Activated CD4-positive, CD25-positive, alpha-beta regulatory T cell treated with anti-CD3 and anti-CD28 coated beads, Interleukin-2, amount 50 U/mL, for 72 hours (primary cell): ENCODE results near the gene ARFGEF2.
"Not testable (repeated sequence)": the region's sequence is repeated elsewhere in the genome, so short reads cannot be mapped to it uniquely, and the experiment has no call there.

Source experiments
- DNase-seq: peaks from one replicate; pipeline ENCODE4 v3.0.0; 2021

The ARFGEF2 gene

DNA sequence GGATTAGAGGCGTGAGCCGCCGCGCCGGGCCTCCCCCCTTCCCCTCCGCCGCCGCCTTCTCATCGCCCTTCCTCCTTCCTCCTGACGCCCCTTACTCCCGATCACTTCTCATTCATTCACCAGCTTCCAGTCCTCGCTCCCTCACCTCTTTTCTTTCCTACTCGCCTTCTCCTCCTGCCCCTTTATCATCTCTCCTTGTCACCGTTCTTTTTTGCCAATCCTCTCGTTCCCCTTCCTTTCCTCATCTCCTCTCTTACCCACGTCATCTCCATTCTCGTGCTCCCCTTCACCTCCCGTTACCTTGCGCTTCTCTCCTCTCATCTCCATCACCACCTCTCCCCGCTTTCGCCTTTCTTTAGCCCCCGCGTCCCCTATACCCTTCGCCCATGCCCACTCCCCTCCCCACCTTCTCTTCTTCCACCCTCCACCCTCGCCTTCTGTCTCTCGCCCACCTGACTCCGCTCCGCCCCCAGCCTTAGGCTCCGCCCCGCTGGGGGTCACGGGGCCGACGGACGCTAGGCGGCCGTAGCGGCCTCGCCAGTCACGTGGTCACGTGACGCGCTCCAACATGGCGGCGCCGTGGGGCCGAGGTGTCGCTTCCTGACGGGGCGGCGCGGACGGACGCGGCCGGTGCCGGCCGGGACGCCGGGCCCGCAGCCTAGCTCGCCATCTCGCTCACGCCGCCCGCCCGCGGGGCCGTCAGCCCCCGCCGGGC lies at the start of gene ARFGEF2:
TSS of gene ARFGEF2 (plus strand) at position 544 of the 715 bp plus-strand sequence. CDS start 179 bp downstream, outside the sequence.
- DNase-seq = peak; percentile 97

- DNase-seq = no peak
Observed at GRCh38 chr20:48875233-48875913, 46.1 kb upstream of the ARFGEF2 start.

GRCh38 chr20:48875914-48876240 lies 45.6 kb upstream of the ARFGEF2 start:
- DNase-seq = no peak

GRCh38 chr20:48877304-48877703 lies 44.2 kb upstream of the ARFGEF2 start:
- no peak for DNase-seq

DNA sequence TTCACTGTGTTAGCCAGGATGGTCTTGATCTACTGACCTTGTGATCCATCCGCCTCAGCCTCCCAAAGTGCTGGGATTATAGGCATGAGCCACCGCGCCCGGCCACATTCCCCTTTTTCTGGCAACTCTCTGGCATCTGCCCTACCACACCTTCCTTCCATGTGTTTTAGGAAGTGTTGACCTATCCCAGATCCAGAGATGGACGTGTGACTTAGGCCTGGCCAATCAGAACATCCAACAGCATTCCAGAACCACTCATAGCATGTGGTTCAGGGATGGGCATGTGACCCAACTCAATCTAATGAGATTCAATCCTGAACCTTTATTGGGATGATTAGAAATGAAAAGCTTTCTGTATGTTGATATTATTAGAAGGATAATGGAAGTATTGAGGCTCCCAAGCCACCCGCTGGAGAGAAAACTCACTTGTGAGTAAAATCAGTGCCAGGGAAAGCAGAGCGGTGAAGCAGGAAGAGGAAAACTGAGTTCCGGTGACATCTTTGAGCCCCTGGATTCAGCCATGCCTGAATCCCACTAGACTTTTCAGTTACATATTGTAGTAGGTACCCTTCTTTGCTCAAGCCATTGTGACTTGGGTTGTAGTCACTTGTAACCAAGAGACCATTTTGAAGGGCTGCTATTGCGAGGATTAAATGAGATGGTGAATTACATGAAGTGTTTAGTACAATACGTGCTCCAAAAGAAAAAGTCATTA lies 42.8 kb upstream of the ARFGEF2 start:
- no peak for DNase-seq

- no peak for DNase-seq
Observed at GRCh38 chr20:48879612-48880245, 41.8 kb upstream of the ARFGEF2 start.

GRCh38 chr20:48880331-48880730 lies 41.2 kb upstream of the ARFGEF2 start:
- DNase-seq = no peak

GRCh38 chr20:48880981-48881657 lies 40.4 kb upstream of the ARFGEF2 start:
- no peak for DNase-seq

DNA sequence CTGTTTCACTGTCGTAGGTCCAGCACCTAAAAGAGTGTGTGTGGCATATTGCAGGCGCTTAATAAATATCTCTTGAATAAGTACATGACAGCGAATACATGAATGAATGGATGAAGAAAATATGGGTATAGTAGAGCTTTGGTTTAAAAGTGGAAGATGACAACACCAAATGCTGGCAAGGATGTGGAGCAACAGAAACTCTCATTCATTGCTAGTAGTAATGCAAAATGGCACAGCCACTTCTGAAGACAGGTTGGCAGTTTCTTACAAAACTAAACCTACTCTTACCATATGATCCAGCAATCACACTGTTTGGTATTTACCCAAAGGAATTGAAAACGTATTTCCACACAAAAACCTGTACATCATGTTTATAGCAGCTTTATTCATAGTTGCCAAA lies 36.3 kb upstream of the ARFGEF2 start:
- DNase-seq = no peak

DNA sequence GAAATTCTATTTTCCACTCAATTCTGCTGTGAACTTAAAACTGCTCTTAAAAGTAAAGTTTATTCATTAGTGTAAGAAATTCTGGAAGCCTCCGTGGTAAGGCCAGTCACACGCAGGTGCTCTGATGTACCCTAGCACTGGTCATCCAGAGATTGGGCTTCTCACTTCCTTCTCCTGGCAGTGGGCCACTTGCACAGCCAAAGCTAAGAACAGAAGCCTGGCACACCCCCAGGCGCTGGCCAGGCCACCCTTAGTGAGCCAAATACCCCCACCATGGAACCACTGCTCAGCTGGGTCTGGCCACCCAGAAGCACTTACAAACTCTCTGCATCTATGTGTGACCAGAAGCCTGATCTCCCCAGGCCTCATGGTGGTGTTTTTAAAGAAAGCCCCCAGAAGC lies 35.3 kb upstream of the ARFGEF2 start:
- DNase-seq = no peak

DNA sequence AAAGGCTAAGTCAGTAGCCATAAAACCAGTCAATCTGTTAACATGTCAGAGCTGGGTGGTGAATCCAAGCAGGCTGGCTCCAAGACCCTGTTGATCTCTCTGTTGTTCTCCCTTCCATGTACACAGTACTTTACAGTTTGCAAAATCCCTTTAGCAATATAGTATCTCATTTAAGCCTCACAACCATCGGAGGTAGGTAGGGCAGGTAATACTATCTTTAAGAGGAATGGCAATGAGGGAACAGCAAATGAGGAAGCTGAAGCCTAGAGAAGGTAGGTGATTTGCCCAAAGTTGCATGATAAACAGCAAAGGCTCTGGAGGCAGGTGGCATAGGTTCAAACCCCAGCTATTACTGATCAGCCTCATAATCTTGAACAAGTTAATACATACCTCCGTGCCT lies 34.7 kb upstream of the ARFGEF2 start:
- DNase-seq = no peak

- DNase-seq = not testable (repeated sequence)
Observed at GRCh38 chr20:48888517-48888916, 33.0 kb upstream of the ARFGEF2 start.

DNA sequence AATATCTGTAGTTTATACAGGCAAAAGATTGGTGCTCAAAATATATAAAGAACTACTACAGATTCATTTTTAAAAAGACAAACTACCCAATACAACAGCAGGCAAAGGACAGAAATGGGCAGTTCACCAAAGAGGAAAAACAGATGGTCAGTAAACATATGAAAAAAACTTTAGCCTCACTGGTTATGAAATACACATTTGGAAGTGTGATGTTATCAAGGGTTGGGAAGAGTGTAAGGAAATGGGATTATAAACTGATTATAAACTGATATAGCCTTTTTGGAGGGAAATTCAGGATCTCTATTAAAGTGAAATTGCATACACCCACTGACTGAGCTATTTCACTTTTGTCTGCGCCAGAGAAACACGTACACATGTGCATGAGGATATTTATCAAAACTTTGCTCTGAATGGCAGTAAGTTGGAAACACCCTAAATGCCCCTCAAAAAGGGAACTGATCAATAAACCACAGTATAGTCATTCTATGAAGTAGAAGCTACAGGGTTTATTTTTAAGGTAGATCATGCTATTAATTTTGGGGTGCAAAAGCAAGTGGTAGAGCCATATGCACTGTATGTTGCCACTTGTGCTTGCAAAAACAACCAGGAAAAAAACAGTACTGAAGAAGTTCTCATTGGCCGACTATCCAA lies 32.2 kb upstream of the ARFGEF2 start:
- no peak for DNase-seq

GRCh38 chr20:48891235-48892048 lies 30.1 kb upstream of the ARFGEF2 start:
- DNase-seq = no peak

DNA sequence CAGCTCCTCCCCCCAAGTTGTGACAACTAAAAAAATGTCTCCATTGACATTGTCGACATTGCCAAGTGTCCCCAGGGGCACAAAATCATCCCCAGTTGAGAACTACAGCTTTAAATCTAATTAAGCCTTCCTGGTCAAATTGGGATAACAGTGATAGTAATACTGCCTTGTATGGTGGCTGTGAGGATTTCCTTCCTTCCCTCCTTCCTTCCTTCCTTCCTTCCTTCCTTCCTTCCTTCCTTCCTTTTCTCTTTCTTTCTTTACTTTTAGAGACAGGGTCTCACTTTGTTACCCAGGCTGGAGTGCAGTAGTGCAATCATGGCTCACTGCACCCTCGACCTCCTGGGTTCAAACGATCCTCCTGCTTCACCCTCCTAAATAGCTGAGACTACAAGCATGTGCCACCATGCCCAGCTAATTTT lies 29.5 kb upstream of the ARFGEF2 start:
- DNase-seq = no peak

GRCh38 chr20:48892891-48893290 lies 28.6 kb upstream of the ARFGEF2 start:
- DNase-seq = no peak

DNA sequence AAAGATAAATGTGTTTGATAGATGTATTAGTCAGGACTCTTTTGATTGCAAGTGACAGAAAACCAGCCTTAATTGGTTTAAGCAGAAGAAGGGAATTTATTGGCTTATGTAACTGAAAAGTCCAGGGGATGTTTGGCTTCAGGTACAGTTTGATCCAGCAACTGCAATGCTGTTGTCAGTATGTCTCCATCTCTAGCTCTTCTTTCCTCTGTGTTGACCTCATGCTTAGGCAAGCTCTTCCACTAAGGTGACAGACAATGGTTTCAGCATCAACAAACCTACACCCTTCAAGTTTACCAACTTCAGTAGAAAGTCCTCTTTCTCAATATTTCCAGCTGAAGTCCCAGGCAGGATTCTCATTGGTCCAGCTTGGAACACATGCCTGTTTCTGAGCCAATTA lies 28.1 kb upstream of the ARFGEF2 start:
- DNase-seq = no peak

- no peak for DNase-seq
Observed at GRCh38 chr20:48897305-48898010, 24.1 kb upstream of the ARFGEF2 start.

- DNase-seq = no peak
Observed at GRCh38 chr20:48898210-48898609, 23.3 kb upstream of the ARFGEF2 start.

- DNase-seq = no peak
Observed at GRCh38 chr20:48898896-48899530, 22.5 kb upstream of the ARFGEF2 start.
